ENCODE measurements around the gene DKK2. TPM values are rescaled to one million over a fixed set of nuclear protein-coding genes. Genes with fewer than 3 reads are reported as not detected.

Gene DKK2
- polyA plus RNA-seq, 1 of the 3 experiments (the other 2 are of a cell fraction) = 53.1 TPM

DNA sequence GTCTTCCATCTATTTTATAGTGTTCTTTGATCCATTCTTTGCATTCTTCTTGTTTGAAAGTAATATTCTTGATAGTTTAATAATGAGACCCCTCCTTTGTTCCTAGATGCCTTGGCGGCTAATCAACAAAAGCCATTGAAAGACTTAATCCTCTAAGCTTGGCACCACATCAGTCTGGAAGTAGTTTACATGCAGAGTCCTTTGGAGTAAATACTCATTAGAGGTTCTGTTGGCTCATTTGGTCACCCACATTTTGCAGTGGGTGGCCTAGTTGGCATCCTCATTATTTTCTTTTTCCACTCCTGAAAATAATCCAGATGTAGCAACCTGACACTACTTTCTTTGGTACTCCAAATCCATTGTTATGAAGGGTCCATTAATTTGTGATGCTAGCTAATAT, 64.5 kb downstream of the DKK2 start:
- CTCF ChIA-PET = no interaction called here

DNA sequence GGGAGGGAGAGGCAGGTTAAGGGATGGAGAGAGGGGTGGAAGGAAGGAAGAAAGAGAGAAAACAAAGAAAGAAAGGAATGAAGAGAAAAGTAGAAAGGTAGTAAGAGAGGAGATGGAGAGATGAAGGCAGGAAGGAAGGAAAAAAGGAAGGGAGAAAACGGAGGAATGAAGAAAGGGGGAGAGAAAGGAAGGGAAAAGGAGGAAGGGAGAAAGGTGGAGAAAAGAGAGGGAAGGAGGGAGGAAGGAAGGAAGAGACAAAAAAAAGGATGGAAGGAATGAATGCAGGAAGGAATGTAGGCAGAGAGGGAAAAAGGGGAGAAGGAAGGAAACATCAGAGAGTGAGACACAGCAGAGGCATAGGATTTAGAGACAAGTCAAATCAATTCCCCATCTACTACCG, 68.2 kb downstream of the DKK2 start:
- H3K9me2 ChIP-seq = no peaks in the 10 kb centered on the region
- H3K27ac ChIP-seq (ENCODE audit: low read depth in 2 of 2, low read length in 1 of 2) = no peak overlapping the region
- 69% methylated on average over 2 of the region's 2 CpGs for WGBS (ENCODE audit: low lambda C conversion rate)
- no peak overlapping the region for H2AFZ ChIP-seq (ENCODE audit: low read depth)
- H3K4me3 ChIP-seq (ENCODE audit: low read depth in 2 of 2, low read length in 1 of 2) = no peak overlapping the region
- H3K27me3 ChIP-seq (ENCODE audit: insufficient read depth) = no peaks in the 10 kb centered on the region
- H3K79me2 ChIP-seq (ENCODE audit: insufficient read depth) = no peaks in the 10 kb centered on the region
- H4K20me1 ChIP-seq (ENCODE audit: insufficient read depth) = no peaks in the 10 kb centered on the region
- DNase-seq = no peak
- no peak overlapping the region for H3K4me2 ChIP-seq
- ChIA-PET POLR2A (no interaction called here), CTCF (no interaction called here)
- H3K36me3 ChIP-seq (replicated peaks in 1 of 2; ENCODE audit: control insufficient read depth in 1 of 2, insufficient read depth in 2 of 2, low read length in 1 of 2) = no peaks in the 10 kb centered on the region
- H3F3A ChIP-seq (replicated peaks; ENCODE audit: insufficient read depth) = no peaks in the 10 kb centered on the region
- no peaks in the 10 kb centered on the region; a peak in 1 of 4 replicates for H3K4me1 ChIP-seq (ENCODE audit: control insufficient read depth in 1 of 2, insufficient read depth in 2 of 2, low read depth in 1 of 2, low read length in 1 of 2)
- no peak for TF ChIP-seq SIN3A (IDR thresholded peaks at IDR 0.05; ENCODE audit: borderline replicate concordance, low read depth, low read length)
- no peak for TF ChIP-seq POLR2AphosphoS5 (IDR thresholded peaks at IDR 0.05; ENCODE audit: low read depth, low read length)
- TF ChIP-seq FOXJ3 (CRISPR knock-in tag; IDR thresholded peaks at IDR 0.05) = no peak
- H3K9me3 ChIP-seq = no peaks in the 10 kb centered on the region
- no peak overlapping the region for H3K9ac ChIP-seq

More for the DNA sequence above, 64.5 kb downstream of the DKK2 start:
- no peak overlapping the region for H3K4me2 ChIP-seq
- no peak overlapping the region for H3K27ac ChIP-seq (ENCODE audit: low read depth in 2 of 2, low read length in 1 of 2)
- H3K36me3 ChIP-seq (replicated peaks in 1 of 2; ENCODE audit: control insufficient read depth in 1 of 2, insufficient read depth in 2 of 2, low read length in 1 of 2) = no peaks in the 10 kb centered on the region
- no peaks in the 10 kb centered on the region for H3K27me3 ChIP-seq (ENCODE audit: insufficient read depth)
- no peaks in the 10 kb centered on the region; a peak in 1 of 4 replicates for H3K4me1 ChIP-seq (ENCODE audit: control insufficient read depth in 1 of 2, insufficient read depth in 2 of 2, low read depth in 1 of 2, low read length in 1 of 2)
- POLR2A ChIA-PET = no interaction called here
- H3K9ac ChIP-seq = no peak overlapping the region
- TF ChIP-seq EP300 (IDR thresholded peaks at IDR 0.05; ENCODE audit: borderline replicate concordance in 1 of 2, low read depth in 1 of 2, low read length in 1 of 2) = no peak
- TF ChIP-seq NFIC (IDR thresholded peaks at IDR 0.05; ENCODE audit: borderline replicate concordance) = no peak
- TF ChIP-seq, protein P1, sequence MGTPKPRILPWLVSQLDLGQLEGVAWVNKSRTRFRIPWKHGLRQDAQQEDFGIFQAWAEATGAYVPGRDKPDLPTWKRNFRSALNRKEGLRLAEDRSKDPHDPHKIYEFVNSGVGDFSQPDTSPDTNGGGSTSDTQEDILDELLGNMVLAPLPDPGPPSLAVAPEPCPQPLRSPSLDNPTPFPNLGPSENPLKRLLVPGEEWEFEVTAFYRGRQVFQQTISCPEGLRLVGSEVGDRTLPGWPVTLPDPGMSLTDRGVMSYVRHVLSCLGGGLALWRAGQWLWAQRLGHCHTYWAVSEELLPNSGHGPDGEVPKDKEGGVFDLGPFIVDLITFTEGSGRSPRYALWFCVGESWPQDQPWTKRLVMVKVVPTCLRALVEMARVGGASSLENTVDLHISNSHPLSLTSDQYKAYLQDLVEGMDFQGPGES (IDR thresholded peaks at IDR 0.05; ENCODE audit: low read depth, low read length) = no peak
- TF ChIP-seq JUND (IDR thresholded peaks at IDR 0.05) = no peak
- TF ChIP-seq, protein P2, sequence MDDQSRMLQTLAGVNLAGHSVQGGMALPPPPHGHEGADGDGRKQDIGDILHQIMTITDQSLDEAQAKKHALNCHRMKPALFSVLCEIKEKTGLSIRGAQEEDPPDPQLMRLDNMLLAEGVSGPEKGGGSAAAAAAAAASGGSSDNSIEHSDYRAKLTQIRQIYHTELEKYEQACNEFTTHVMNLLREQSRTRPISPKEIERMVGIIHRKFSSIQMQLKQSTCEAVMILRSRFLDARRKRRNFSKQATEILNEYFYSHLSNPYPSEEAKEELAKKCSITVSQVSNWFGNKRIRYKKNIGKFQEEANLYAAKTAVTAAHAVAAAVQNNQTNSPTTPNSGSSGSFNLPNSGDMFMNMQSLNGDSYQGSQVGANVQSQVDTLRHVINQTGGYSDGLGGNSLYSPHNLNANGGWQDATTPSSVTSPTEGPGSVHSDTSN (IDR thresholded peaks at IDR 0.05) = no peak
- TF ChIP-seq FOXM1 (IDR thresholded peaks at IDR 0.05; ENCODE audit: low read depth) = no peak
- TF ChIP-seq RXRA (IDR thresholded peaks at IDR 0.05; ENCODE audit: borderline replicate concordance, low read depth) = no peak
- TF ChIP-seq, protein P3, sequence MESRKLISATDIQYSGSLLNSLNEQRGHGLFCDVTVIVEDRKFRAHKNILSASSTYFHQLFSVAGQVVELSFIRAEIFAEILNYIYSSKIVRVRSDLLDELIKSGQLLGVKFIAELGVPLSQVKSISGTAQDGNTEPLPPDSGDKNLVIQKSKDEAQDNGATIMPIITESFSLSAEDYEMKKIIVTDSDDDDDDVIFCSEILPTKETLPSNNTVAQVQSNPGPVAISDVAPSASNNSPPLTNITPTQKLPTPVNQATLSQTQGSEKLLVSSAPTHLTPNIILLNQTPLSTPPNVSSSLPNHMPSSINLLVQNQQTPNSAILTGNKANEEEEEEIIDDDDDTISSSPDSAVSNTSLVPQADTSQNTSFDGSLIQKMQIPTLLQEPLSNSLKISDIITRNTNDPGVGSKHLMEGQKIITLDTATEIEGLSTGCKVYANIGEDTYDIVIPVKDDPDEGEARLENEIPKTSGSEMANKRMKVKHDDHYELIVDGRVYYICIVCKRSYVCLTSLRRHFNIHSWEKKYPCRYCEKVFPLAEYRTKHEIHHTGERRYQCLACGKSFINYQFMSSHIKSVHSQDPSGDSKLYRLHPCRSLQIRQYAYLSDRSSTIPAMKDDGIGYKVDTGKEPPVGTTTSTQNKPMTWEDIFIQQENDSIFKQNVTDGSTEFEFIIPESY (IDR thresholded peaks at IDR 0.05; ENCODE audit: borderline replicate concordance, low read depth) = no peak
- no peak for TF ChIP-seq EZH2phosphoT487 (IDR thresholded peaks at IDR 0.05; ENCODE audit: borderline replicate concordance, low read depth)
- no peak for TF ChIP-seq SMC3 (IDR thresholded peaks at IDR 0.05; ENCODE audit: low read depth, low read length)
- H2AFZ ChIP-seq (ENCODE audit: low read depth) = no peak overlapping the region
- 89% methylated on average over 1 of the region's 1 CpG for WGBS (ENCODE audit: low lambda C conversion rate)
- DNase-seq = no peak
- H3F3A ChIP-seq (replicated peaks; ENCODE audit: insufficient read depth) = no peaks in the 10 kb centered on the region
- H4K20me1 ChIP-seq (ENCODE audit: insufficient read depth) = no peaks in the 10 kb centered on the region
- H3K9me2 ChIP-seq = no peaks in the 10 kb centered on the region
- no peaks in the 10 kb centered on the region for H3K79me2 ChIP-seq (ENCODE audit: insufficient read depth)
- H3K4me3 ChIP-seq (ENCODE audit: low read depth in 2 of 2, low read length in 1 of 2) = no peak overlapping the region
- H3K9me3 ChIP-seq = no peaks in the 10 kb centered on the region
